COLO668 (cell line): ENCODE results near the gene SBF1.
"Not testable (repeated sequence)": the region's sequence is repeated elsewhere in the genome, so short reads cannot be mapped to it uniquely, and the experiment has no call there.

Source experiments
- DNase-seq: peaks from one replicate; lab custom pipeline; 2025; ENCODE audit not compliant: unreplicated experiment; lab: John Stamatoyannopoulos, UW

Gene SBF1

DNA sequence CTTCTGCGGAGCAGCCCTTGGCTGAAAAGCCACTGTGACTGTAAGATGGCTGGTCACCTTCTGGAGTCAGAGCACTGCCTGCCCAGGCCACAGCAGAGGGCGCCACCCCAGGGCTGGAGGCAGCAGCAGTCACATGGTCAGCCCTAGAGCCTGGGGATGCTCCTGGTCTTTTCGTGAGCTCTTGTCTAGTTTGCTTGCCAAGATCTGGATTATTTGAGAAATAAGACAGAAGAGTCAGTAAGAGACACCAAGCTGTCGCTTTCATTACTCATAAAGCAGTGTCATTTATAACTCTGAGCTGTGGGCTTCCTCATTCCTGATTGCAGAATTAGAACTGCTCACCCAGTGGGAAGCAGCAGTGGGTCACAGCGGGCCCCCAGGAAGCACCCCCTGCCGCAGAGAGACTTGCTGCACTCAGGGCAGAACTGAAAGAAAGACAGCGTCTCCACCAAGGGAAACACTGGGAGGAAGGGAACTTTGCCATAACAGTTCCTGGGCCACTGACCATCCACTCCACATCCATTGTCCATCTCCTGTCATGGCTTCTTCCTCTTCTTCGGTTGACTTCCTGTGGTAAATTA is 75.0 kb downstream of the SBF1 start:
- peak; percentile 24 for DNase-seq

DNA sequence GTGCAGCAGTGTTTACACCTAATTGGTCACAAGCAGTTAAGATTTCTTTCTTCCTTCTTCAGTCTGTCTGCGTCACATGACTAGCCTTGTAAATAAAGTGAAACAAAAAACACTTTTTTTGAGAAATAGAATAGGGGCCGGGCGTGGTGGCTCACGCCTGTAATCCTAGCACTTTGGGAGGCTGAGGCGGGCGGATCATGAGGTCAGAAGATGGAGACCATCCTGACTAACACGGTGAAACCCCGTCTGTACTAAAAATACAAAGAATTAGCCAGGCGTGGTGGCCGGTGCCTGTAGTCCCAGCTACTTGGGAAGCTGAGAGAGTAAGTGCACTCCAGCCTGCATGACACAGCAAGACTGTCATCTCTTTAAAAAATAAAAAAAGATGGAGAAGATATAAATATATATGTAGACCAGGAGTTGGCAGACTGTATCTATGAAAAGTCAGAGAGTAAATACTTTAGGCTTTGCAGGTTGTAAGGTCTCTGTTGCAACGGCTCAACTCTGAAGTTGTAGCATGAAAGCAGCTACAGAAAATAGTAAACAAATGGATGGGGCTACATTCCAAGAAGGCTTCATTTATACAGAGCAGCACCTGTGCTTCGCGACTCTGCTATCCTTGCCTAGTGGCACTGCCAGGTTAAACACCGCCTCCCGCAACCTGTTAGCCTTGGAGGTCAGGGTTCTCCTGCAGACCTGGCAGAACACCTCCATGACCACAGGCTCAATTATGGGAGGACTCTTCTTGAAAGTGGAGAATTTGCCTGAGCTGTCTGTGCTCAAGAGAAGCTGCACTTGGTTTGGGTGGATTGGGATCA is 75.8 kb downstream of the SBF1 start:
- DNase-seq: no peak

DNA sequence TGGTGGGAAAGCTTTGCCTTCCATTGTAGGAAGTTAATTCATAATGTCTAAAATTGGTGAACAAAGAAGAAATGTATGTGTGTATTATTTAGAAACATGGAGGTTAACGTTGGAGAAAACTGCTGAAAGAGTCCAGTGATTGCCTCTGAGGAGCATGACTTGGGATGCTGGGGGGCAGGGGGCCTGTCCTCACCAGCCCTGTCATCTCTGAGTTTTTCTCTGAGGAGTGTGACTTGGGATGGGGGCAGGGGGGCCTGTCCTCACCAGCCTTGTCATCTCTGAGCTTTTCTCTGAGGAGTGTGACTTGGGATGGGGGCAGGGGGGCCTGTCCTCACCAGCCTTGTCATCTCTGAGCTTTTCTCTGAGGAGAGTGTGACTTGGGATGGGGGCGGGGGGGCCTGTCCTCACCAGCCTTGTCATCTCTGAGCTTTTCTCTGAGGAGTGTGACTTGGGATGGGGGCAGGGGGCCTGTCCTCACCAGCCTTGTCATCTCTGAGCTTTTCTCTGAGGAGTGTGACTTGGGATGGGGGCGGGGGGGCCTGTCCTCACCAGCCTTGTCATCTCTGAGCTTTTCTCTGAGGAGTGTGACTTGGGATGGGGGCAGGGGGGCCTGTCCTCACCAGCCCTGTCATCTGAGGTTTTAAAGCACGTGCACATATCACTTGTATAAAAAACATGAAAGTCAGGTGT is 77.3 kb downstream of the SBF1 start:
- DNase-seq: not testable (repeated sequence)

- DNase-seq: no peak
These were observed 78.0 kb downstream of the SBF1 start for GRCh38 chr22:50396751-50397370.
